Upper lobe of left lung (tissue), 6 donors: Measurements from ENCODE around the gene RIOK3. TPM values are rescaled to one million over a fixed set of nuclear protein-coding genes. Genes with fewer than 3 reads are reported as not detected.

ENCODE experiments used
- ATAC-seq, 2 donors: fragments of 200-7000 bp; cut with Tn5 transposase; one replicate each; pipeline ENCODE4 v1.9.1; 2022; ENCODE audit warnings: mild to moderate bottlenecking in 2 of 2, moderate library complexity in 2 of 2; ENCODE audit not compliant: low FRiP score in 2 of 2
- DNase-seq, 2 donors: peaks; one replicate each; pipeline ENCODE4 v3.0.0-alpha.2; 2019 to 2020
- H3K27ac ChIP-seq, 4 donors: fragments of 200-600 bp; sonication (generic); one replicate each; pipeline ENCODE4 v1.5.1; 2016 to 2019
- H3K27me3 ChIP-seq, 4 donors: fragments of 200-600 bp; sonication (generic); one replicate each; pipeline ENCODE4 v1.5.1; 2017 to 2019
- H3K36me3 ChIP-seq, 4 donors: fragments of 200-600 bp; sonication (generic); one replicate each; pipeline ENCODE4 v1.5.1; 2016 to 2019
- H3K4me1 ChIP-seq, 4 donors: fragments of 200-600 bp; sonication (generic); one replicate each; pipeline ENCODE4 v1.5.1; 2018 to 2019
- H3K4me3 ChIP-seq, 4 donors: fragments of 200-600 bp; sonication (generic); one replicate each; pipeline ENCODE4 v1.5.1; 2017 to 2019; ENCODE audit warnings: mild to moderate bottlenecking in 2 of 4, moderate library complexity in 1 of 4
- H3K9me3 ChIP-seq, 4 donors: fragments of 200-600 bp; sonication (generic); one replicate each; pipeline ENCODE4 v1.5.1; 2018 to 2019
- CTCF ChIP-seq, 6 experiments: fragments of 450-650 bp in 4 of 6; fragments of 200-600 bp in 2 of 6; sonication (generic) in 2 of 6; IDR thresholded peaks; one replicate each; pipeline ENCODE4 v1.5.1; 2016 to 2019; ENCODE audit warnings: antibody characterized with exemption in 6 of 6
- EP300 ChIP-seq, 4 donors: sonication (generic); formaldehyde crosslinking; IDR thresholded peaks; one replicate each; pipeline ENCODE4 v1.5.1; 2017; ENCODE audit warnings: antibody characterized with exemption in 4 of 4, control low read depth in 2 of 4
- POLR2A ChIP-seq, 4 donors: fragments of 450-650 bp; IDR thresholded peaks; one replicate each; pipeline ENCODE4 v1.5.1; 2016 to 2017; ENCODE audit warnings: antibody characterized with exemption in 4 of 4, mild to moderate bottlenecking in 2 of 4
- POLR2AphosphoS5 ChIP-seq, 2 donors: sonication (generic); formaldehyde crosslinking; IDR thresholded peaks; one replicate each; pipeline ENCODE4 v1.5.1; 2017; ENCODE audit warnings: antibody characterized with exemption in 2 of 2
- WGBS, 2 donors: methylation state at CpG; one replicate each; pipeline ENCODE4 v1.1.5; 2017 to 2018; 5-methylcytosine and 5-hydroxymethylcytosine counted together
- total RNA-seq, 6 donors: library from RNA; depleted of rRNA in 4 of 6; stranded (reverse); fragments of >200 nt in 4 of 6; gene quantifications; one replicate each; pipeline versions ENCODE4 v1.1.0 to v1.2.1, GENCODE V29; 2016 to 2021
- donor health status: DM: no; HTN: no; CAD: no; lungs with moderate emphysema.
- donor health status: DM: no; HTN: yes; CAD: no; lungs with severe emphysema.

Gene RIOK3
- total RNA-seq, 6 donors from 2014 or later, result 54.7 to 91.1 (median 60.0) TPM

- TF ChIP-seq POLR2A (IDR thresholded peaks at IDR 0.05) (no peak), CTCF (IDR thresholded peaks at IDR 0.05) (no peak), EP300 (IDR thresholded peaks at IDR 0.05) (no peak), POLR2AphosphoS5 (IDR thresholded peaks at IDR 0.05) (no peak)
- Histone ChIP-seq H3K27ac (peak overlapping the region in 1 of 4 donors; percentile 2), H3K36me3 (peaks cover 19 to 34% (median 22%) of the 10 kb centered on the region in 4 donors), H3K4me3 (no peak overlapping the region), H3K9me3 (no peaks in the 10 kb centered on the region), H3K27me3 (no peaks in the 10 kb centered on the region), H3K4me1 (peaks cover 63 to 66% (median 64%) of the 10 kb centered on the region in 4 donors)
- ATAC-seq (no peak), DNase-seq (no peak)
- WGBS, 2 donors, result 78 to 79% methylated on average over 7 of the region's 7 CpGs
Measured at GRCh38 chr18:23459530-23459921, 6.4 kb downstream of the RIOK3 start.

- peak overlapping the region in 1 of 4 donors; percentile 14 for H3K27ac ChIP-seq
- DNase-seq, result no peak
- ATAC-seq, result no peak
- TF ChIP-seq EP300 (IDR thresholded peaks at IDR 0.05) (no peak), POLR2AphosphoS5 (IDR thresholded peaks at IDR 0.05) (no peak), CTCF (IDR thresholded peaks at IDR 0.05) (no peak), POLR2A (IDR thresholded peaks at IDR 0.05) (no peak)
- peaks cover 52 to 56% (median 54%) of the 10 kb centered on the region in 4 donors for H3K4me1 ChIP-seq
- H3K27me3 ChIP-seq, result no peaks in the 10 kb centered on the region
- peaks cover 27 to 41% (median 30%) of the 10 kb centered on the region in 4 donors for H3K36me3 ChIP-seq
- H3K4me3 ChIP-seq, result no peak overlapping the region
- WGBS, 2 donors, result 93 to 98% methylated on average over 2 of the region's 2 CpGs
- no peaks in the 10 kb centered on the region for H3K9me3 ChIP-seq
Measured at GRCh38 chr18:23460285-23461273, 7.5 kb downstream of the RIOK3 start.

GRCh38 chr18:23462876-23463275 lies 9.8 kb downstream of the RIOK3 start:
- DNase-seq, result no peak

GRCh38 chr18:23468753-23469459 lies 15.8 kb downstream of the RIOK3 start:
- TF ChIP-seq POLR2A (IDR thresholded peaks at IDR 0.05), result no peak
- TF ChIP-seq CTCF (IDR thresholded peaks at IDR 0.05), result no peak
- no peak for TF ChIP-seq POLR2AphosphoS5 (IDR thresholded peaks at IDR 0.05)
- TF ChIP-seq EP300 (IDR thresholded peaks at IDR 0.05), result no peak
- no peak overlapping the region for H3K4me3 ChIP-seq
- no peaks in the 10 kb centered on the region for H3K4me1 ChIP-seq
- no peak for DNase-seq
- no peaks in the 10 kb centered on the region for H3K9me3 ChIP-seq
- no peak for ATAC-seq
- H3K27ac ChIP-seq, result no peak overlapping the region
- 81 to 90% methylated on average over 3 of the region's 3 CpGs for WGBS, 2 donors
- H3K27me3 ChIP-seq, result no peaks in the 10 kb centered on the region
- peaks cover 54 to 100% (median 85%) of the 10 kb centered on the region in 4 donors for H3K36me3 ChIP-seq

More at GRCh38 chr18:23462876-23463275, 9.8 kb downstream of the RIOK3 start:
- TF ChIP-seq POLR2AphosphoS5 (IDR thresholded peaks at IDR 0.05) (no peak), POLR2A (IDR thresholded peaks at IDR 0.05) (no peak), CTCF (IDR thresholded peaks at IDR 0.05) (no peak), EP300 (IDR thresholded peaks at IDR 0.05) (no peak)
- 64 to 71% methylated on average over 2 of the region's 2 CpGs for WGBS, 2 donors
- peaks cover 47 to 59% (median 50%) of the 10 kb centered on the region in 4 donors for H3K36me3 ChIP-seq
- H3K27me3 ChIP-seq, result no peaks in the 10 kb centered on the region
- H3K4me3 ChIP-seq, result no peak overlapping the region
- peaks cover 31 to 35% (median 33%) of the 10 kb centered on the region in 4 donors for H3K4me1 ChIP-seq
- H3K27ac ChIP-seq, result no peak overlapping the region
- ATAC-seq, result no peak
- no peaks in the 10 kb centered on the region for H3K9me3 ChIP-seq
